ENCODE measurements around the gene GLIS2. TPM values are rescaled to one million over a fixed set of nuclear protein-coding genes. Genes with fewer than 3 reads are reported as not detected.
A peak's percentile ranks its signal among the peaks of the same experiment; 100 is the strongest.

Gene GLIS2
- polyA plus RNA-seq, 1 experiment: 8.8 TPM

DNA sequence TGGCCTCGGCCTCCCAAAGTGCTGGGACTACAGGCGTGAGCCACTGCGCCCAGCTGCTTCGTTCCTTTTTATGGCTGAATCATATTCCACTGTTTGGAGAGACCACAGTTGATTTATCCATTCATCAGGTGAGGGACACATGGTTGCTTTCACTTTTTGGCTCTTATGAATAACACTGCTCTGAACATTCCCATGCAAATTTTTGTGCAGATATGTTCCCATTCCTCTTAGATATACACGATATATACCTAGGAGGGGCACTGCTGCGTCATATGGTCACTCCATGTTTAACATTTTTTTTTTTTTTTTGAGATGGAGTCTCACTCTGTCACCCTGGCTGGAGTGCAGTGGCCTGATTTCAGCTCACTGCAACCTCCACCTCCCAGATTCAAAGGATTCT, 13.9 kb upstream of the GLIS2 start:
- no peak for DNase-seq (ENCODE audit: low read depth)
- Histone ChIP-seq H3K36me3 (ENCODE audit: control insufficient read depth, insufficient read depth, low read length) (no peaks in the 10 kb centered on the region), H3K27me3 (ENCODE audit: control insufficient read depth, insufficient read depth, low read length) (no peaks in the 10 kb centered on the region), H3K4me3 (ENCODE audit: low read depth, low read length) (no peak overlapping the region)
- TF ChIP-seq, protein P1, sequence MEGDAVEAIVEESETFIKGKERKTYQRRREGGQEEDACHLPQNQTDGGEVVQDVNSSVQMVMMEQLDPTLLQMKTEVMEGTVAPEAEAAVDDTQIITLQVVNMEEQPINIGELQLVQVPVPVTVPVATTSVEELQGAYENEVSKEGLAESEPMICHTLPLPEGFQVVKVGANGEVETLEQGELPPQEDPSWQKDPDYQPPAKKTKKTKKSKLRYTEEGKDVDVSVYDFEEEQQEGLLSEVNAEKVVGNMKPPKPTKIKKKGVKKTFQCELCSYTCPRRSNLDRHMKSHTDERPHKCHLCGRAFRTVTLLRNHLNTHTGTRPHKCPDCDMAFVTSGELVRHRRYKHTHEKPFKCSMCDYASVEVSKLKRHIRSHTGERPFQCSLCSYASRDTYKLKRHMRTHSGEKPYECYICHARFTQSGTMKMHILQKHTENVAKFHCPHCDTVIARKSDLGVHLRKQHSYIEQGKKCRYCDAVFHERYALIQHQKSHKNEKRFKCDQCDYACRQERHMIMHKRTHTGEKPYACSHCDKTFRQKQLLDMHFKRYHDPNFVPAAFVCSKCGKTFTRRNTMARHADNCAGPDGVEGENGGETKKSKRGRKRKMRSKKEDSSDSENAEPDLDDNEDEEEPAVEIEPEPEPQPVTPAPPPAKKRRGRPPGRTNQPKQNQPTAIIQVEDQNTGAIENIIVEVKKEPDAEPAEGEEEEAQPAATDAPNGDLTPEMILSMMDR (IDR thresholded peaks at IDR 0.05; ENCODE audit: insufficient read depth, low read depth, low read length): no peak
- ChIA-PET CTCF (interaction anchor here (1.1 kb wide), 1 partner anchor 8 kb away, joined by 3 read pairs; no protein-coding TSS in a partner anchor), POLR2A (no interaction called here)

DNA sequence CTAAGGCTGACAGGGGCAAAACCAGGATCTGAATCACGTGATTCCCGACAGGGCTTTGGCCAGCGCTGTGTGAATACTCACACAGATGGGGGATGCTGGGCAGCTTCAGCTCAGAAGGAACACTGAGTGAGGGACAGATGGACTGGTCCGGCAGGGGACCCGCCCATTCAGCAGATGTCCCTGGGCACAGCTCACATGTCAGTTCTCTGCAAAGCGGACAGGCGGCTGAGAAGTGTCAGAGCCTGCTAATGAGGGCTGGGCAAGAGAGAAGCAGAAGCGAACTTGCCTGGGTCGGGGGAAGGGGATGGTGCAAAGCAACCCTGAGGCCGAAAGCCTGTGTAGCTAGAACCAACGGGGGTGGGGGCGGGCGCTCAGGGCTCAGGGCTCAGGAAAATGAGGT, 11.9 kb upstream of the GLIS2 start:
- TF ChIP-seq, protein P1 (IDR thresholded peaks at IDR 0.05; ENCODE audit: insufficient read depth, low read depth, low read length): no peak
- CTCF ChIA-PET: interaction anchor here (0.9 to 3.9 kb wide), 3 partner anchors 11 to 31 kb away, joined by 3 to 16 read pairs (median 6); partner anchors contain the start of gene TFAP4
- no peak for DNase-seq (ENCODE audit: low read depth)
- POLR2A ChIA-PET: interaction anchor here (0.5 kb wide), 1 partner anchor 30 kb away, joined by 4 read pairs; no protein-coding TSS in a partner anchor
- H3K4me3 ChIP-seq (ENCODE audit: low read depth, low read length): no peak overlapping the region
- H3K36me3 ChIP-seq (ENCODE audit: control insufficient read depth, insufficient read depth, low read length): no peaks in the 10 kb centered on the region
- no peaks in the 10 kb centered on the region for H3K27me3 ChIP-seq (ENCODE audit: control insufficient read depth, insufficient read depth, low read length)

DNA sequence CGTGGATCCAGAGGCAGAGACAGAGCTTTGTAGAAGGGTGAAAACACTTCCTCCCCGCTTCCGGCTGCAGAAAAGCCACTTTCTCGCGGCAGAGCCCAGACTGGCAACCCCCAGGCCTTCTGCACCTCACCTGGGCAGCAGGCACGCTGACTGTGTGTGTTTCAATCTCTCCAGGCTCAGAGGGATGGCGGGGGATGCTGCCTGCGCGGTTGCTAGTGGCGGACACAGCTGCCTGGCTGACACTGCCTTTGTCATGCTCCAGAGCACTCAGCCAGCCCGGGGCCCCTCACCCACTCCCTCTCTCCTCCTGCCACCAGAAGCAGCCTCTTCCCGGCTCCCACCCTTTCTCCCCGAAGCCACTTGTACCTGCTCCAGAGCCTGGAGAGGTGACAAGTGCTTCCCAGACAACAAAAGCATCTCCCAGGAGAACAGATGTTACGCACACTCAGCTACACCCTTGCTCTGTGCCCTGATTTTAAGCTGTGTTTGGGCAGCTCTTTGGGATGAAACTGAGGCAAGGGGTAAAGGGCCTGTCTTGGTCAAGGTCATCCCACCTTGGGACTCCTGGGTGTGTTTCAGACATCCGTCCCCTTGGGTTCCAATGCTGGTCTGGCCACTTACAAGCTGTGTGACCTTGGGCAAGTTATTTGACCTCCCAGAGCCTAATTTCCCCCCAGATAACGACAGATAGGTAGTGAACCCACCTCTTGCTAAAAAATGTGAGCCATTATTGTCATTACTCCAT, 9.2 kb upstream of the GLIS2 start:
- TF ChIP-seq, protein P1 (IDR thresholded peaks at IDR 0.05; ENCODE audit: insufficient read depth, low read depth, low read length): no peak
- DNase-seq (ENCODE audit: low read depth): no peak
- H3K4me3 ChIP-seq (ENCODE audit: low read depth, low read length): peak overlapping the region; percentile 59
- no peaks in the 10 kb centered on the region for H3K27me3 ChIP-seq (ENCODE audit: control insufficient read depth, insufficient read depth, low read length)
- CTCF ChIA-PET: interaction anchor here (0.7 to 8.2 kb wide), 6 partner anchors 8 to 343 kb away, joined by 3 to 106 read pairs (median 6); partner anchors contain the start of gene TFAP4
- no peaks in the 10 kb centered on the region for H3K36me3 ChIP-seq (ENCODE audit: control insufficient read depth, insufficient read depth, low read length)
- POLR2A ChIA-PET: interaction anchor here (0.6 kb wide), 1 partner anchor 22 kb away, joined by 3 read pairs; no protein-coding TSS in a partner anchor

DNA sequence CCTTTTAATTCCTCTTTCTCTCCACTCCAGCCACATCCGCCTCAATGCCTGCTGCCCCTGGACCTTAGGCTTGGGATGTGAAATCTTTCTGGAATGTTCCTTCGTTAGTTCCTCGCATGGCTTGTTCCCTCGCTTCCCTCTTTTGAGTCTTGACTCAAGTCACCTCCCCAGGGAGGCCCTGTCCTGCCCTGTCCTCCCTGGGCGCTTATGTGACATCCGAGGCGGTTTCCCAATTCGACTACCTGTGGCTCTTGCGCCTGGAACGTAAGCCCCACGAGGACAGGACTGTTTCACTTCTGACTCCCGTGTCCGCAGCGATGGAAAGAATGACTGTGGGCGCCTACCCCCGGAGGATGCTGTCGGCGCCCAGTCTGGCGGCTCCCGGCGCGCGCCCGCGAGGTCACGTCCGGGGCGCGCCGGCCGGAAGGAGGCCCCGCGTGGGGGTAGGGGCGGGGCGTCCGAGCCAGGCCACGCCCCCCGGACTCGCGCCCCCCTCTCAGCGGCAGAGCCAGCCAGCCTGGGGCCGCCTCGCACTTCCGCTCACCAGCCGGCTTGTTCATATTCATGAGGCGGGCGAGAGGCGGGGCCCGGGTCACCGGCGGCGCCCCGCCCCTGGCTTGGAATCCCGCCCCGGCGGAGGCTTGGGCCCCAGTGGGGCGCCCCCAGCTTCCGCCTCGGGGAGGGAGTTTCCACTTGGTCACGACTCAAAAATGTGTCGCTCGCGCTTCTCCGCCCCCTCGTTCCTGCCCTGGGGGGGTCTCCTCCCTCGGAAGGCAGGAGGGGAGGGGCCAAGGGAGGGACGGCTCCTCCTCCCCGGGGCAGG, 8.4 kb upstream of the GLIS2 start:
- ChIA-PET POLR2A (interaction anchor here (0.6 kb wide), 1 partner anchor 10 kb away, joined by 5 read pairs; no protein-coding TSS in a partner anchor), CTCF (interaction anchor here (1.0 to 8.2 kb wide), 8 partner anchors 10 to 95 kb away, joined by 3 to 106 read pairs (median 6); partner anchors contain the start of gene TFAP4)
- TF ChIP-seq, protein P1 (IDR thresholded peaks at IDR 0.05; ENCODE audit: insufficient read depth, low read depth, low read length): no peak
- DNase-seq (ENCODE audit: low read depth): peak; percentile 81
- Histone ChIP-seq H3K27me3 (ENCODE audit: control insufficient read depth, insufficient read depth, low read length) (no peaks in the 10 kb centered on the region), H3K4me3 (ENCODE audit: low read depth, low read length) (peak overlapping the region; percentile 59), H3K36me3 (ENCODE audit: control insufficient read depth, insufficient read depth, low read length) (no peaks in the 10 kb centered on the region)
